Endothelial cell of umbilical vein (primary cell): ENCODE data around the gene BHLHE23. TPM values are rescaled to one million over a fixed set of nuclear protein-coding genes. Genes with fewer than 3 reads are reported as not detected.

Experiments
- BruUV-seq: library from RNA; stranded (reverse); fragments of 400-500 nt; replicated peaks from 2 replicates; lab custom pipeline; 2021; lab: Mats Ljungman, UMichigan
- CTCF ChIA-PET: fragments of 300-600, 350-600 bp; sonication (Branson Sonifier 250); formaldehyde crosslinking; loops from one replicate; lab custom pipeline; 2021; ENCODE audit warnings: antibody characterized with exemption, inconsistent platforms; lab: Charles Lee
- POLR2A ChIA-PET: fragments of 300-600, 350-600 bp; sonication (Branson Sonifier 250); formaldehyde crosslinking; loops from one replicate; lab custom pipeline; 2021; ENCODE audit warnings: antibody characterized with exemption, inconsistent platforms; lab: Charles Lee
- DNase-seq: peaks from one replicate; pipeline ENCODE4 v3.0.0-alpha.2; 2011; ENCODE audit warnings: low read depth, low spot score
- FAIRE-seq: peaks from 2 replicates; lab custom pipeline; 2011; peaks lifted over from hg19 to GRCh38; lab: Jason Lieb, UNC
- H2AFZ ChIP-seq: 2 replicates; pipeline ENCODE4 v1.6.0; 2012; ENCODE audit warnings: low read depth, low read length, control low read depth, inconsistent platforms
- H3K27ac ChIP-seq: 2 replicates; pipeline ENCODE4 v1.5.1; 2011; ENCODE audit warnings: low read depth, mild to moderate bottlenecking, control low read depth, low read length, moderate library complexity; ENCODE audit not compliant: insufficient read depth
- H3K27me3 ChIP-seq, 2 experiments: 2 replicates each; pipeline versions ENCODE4 v1.6.0 to v1.6.1; 2011; ENCODE audit warnings: low read length in 2 of 2, mixed read lengths in 1 of 2; ENCODE audit not compliant: control insufficient read depth in 2 of 2, insufficient read depth in 2 of 2
- H3K36me3 ChIP-seq, 2 experiments: 2 replicates in 1 of 2; 3 replicates in 1 of 2; pipeline ENCODE4 v1.5.1; 2011; ENCODE audit warnings: low read length in 2 of 2, mild to moderate bottlenecking in 1 of 2, moderate library complexity in 1 of 2; ENCODE audit not compliant: control insufficient read depth in 2 of 2, insufficient read depth in 2 of 2; ENCODE audit errors: extremely low read depth in 1 of 2
- H3K4me1 ChIP-seq: 3 replicates; pipeline ENCODE4 v1.5.1; 2011; ENCODE audit warnings: mild to moderate bottlenecking, low read length; ENCODE audit not compliant: control insufficient read depth, insufficient read depth; ENCODE audit errors: extremely low read depth
- H3K4me2 ChIP-seq: 2 replicates; pipeline ENCODE4 v1.6.1; 2011; ENCODE audit warnings: low read length, control low read depth, mixed read lengths; ENCODE audit not compliant: insufficient read depth
- H3K4me3 ChIP-seq, 3 experiments: fragments of 200-600 bp in 1 of 3; sonication (generic), shearing (Covaris generic) in 1 of 3; replicated peaks in 1 of 3; 2 replicates each; pipeline ENCODE4 v1.5.1; 2011 to 2016; ENCODE audit warnings: control low read depth in 3 of 3, low read length in 3 of 3, mild to moderate bottlenecking in 2 of 3, inconsistent platforms in 1 of 3, low read depth in 1 of 3, moderate library complexity in 1 of 3; ENCODE audit not compliant: insufficient read depth in 1 of 3
- H3K79me2 ChIP-seq: 2 replicates; pipeline ENCODE4 v1.6.0; 2012; ENCODE audit warnings: low read length, inconsistent platforms; ENCODE audit not compliant: control insufficient read depth, insufficient read depth
- H3K9ac ChIP-seq: replicated peaks from 2 replicates; pipeline ENCODE3; 2011; ENCODE audit warnings: low read length, control low read depth; ENCODE audit not compliant: insufficient read depth; ENCODE audit errors: extremely low read depth
- H3K9me1 ChIP-seq: replicated peaks from 3 replicates; pipeline ENCODE4 v1.6.0; 2011; ENCODE audit warnings: mild to moderate bottlenecking, low read length; ENCODE audit not compliant: control insufficient read depth, insufficient read depth; ENCODE audit errors: extremely low read depth
- H3K9me3 ChIP-seq: replicated peaks from 2 replicates; pipeline ENCODE4 v1.5.1; 2012; ENCODE audit warnings: low read length, inconsistent platforms; ENCODE audit not compliant: control insufficient read depth, insufficient read depth
- H4K20me1 ChIP-seq: replicated peaks from 2 replicates; pipeline ENCODE3; 2011; ENCODE audit warnings: mild to moderate bottlenecking, low read length; ENCODE audit not compliant: control insufficient read depth, insufficient read depth; ENCODE audit errors: extremely low read depth
- CTCF ChIP-seq, 2 donors: IDR thresholded peaks; 1 replicate in 1 of 2; 2 replicates in 1 of 2; pipeline ENCODE4 v1.5.1; 2011; ENCODE audit warnings: low read length in 2 of 2, mild to moderate bottlenecking in 2 of 2, moderate library complexity in 2 of 2, control low read depth in 1 of 2, inconsistent platforms in 1 of 2, low read depth in 1 of 2; ENCODE audit not compliant: insufficient read depth in 1 of 2; ENCODE audit errors: extremely low read depth in 1 of 2
- JUN ChIP-seq: IDR thresholded peaks from 2 replicates; pipeline ENCODE4 v1.6.1; 2011; ENCODE audit warnings: borderline replicate concordance, low read depth; ENCODE audit not compliant: insufficient read length, insufficient read depth
- dilution Hi-C: fragments of 300-500 bp; cut with MboI; formaldehyde crosslinking; loops from one replicate; pipeline ENCODE4 v1.15.0; 2019; ENCODE audit warnings: low sequenced_read_pairs; ENCODE audit not compliant: extremely low pct_ligation_motif_present
- intact Hi-C: fragments of 100-400 bp; cut with micrococcal nuclease; formaldehyde crosslinking; loops from one replicate; pipeline ENCODE4 v1.10.0; 2022
- polyA plus RNA-seq, 4 experiments: library from polyadenylated mRNA; depleted of rRNA in 3 of 4; stranded (reverse) in 3 of 4; unstranded in 1 of 4; fragments of >200 nt; gene quantifications; 2 replicates each; pipeline versions ENCODE4 v1.2.1 to v1.2.3, GENCODE V29; 2011 to 2012; ENCODE audit warnings: missing spikeins in 1 of 4
- total RNA-seq: library from RNA; stranded (reverse); gene quantifications from 2 replicates; pipeline ENCODE4 v1.2.3, GENCODE V29; 2021

The BHLHE23 gene
- total and polyA plus RNA-seq, 2 donors (not counting 3 experiments of a cell fraction or from before 2014, with no cell fraction given), result not detected

DNA sequence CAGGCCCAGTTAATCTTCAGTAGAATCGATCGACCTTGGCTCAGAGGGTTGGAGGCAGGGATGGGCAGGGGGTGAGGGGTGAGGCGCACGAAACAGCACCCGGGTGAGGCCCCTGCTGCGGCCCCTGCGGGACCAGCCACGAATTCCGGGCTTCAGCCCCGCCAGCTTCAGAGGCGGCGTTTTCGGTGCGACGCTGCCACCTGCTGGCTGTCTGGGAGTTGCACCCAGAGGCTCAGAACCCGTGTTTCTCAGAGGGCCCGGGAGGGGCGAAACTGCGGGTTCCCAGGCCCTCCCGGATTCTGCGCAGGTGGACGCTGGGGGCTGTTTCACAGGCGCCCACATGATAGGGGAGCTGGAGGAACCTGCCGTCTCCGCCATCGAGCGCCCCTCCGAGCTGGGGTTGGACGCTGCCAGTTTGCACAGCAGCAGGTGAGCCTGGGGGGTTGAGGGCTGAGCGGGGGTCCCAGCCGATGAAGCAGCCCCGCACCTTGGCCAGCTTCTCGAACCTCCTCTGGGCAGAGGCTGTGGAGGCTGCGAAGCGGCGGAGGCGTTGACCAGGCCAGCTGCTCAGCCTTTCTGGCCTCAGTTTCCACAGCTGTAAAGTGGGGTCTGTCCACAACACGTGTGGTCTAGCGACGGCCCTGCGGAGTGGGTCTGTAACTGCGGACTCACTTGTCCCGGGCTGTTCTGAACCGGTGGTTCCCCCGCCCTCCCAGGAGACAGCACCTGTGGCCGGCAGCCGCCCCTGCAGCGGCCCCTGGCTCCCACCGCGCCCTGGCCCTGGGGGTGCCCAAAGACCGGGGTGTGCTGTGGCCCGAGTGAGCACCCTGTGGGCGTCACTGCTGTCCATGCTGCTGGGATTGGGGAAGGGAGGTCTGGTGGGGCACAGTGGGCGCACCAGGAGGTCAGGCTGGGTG lies 2.5 kb upstream of the BHLHE23 start:
- POLR2A ChIA-PET, result no interaction called here
- Histone ChIP-seq H3K9me1 (no peaks in the 10 kb centered on the region), H3K9ac (no peak overlapping the region), H3K27ac (no peak overlapping the region), H4K20me1 (no peaks in the 10 kb centered on the region), H3K36me3 (no peaks in the 10 kb centered on the region), H3K27me3 (peaks cover 64 to 79% of the 10 kb centered on the region in 2 experiments), H3K4me2 (no peak overlapping the region), H2AFZ (no peak overlapping the region), H3K9me3 (no peaks in the 10 kb centered on the region), H3K79me2 (no peaks in the 10 kb centered on the region), H3K4me1 (no peaks in the 10 kb centered on the region), H3K4me3 (no peak overlapping the region)
- CTCF ChIA-PET, result interaction anchor here (0.6 to 1.8 kb wide), 27 partner anchors 10 to 321 kb away, joined by 3 to 38 read pairs (median 4); partner anchors contain the start of gene GID8
- BruUV-seq, result no TSS peak
- DNase-seq (peak; percentile 56), FAIRE-seq (peak; percentile 54)
- intact Hi-C loops (loop anchor here (1.0 kb wide), 2 partner anchors 37 to 136 kb away; no protein-coding TSS in a partner anchor), dilution Hi-C loops (no loop called here)
- TF ChIP-seq CTCF (IDR thresholded peaks at IDR 0.05; ENCODE audit: extremely low read depth in 1 of 2, insufficient read depth in 1 of 2, low read depth in 1 of 2, low read length in 2 of 2) (peak; percentile 89 to 97), JUN (no peak)
